HepG2 (cell line): ENCODE measurements around the gene TIMP3. TPM values are rescaled to one million over a fixed set of nuclear protein-coding genes. Genes with fewer than 3 reads are reported as not detected.

Experiments used
- BCLAF1 ChIP-seq: fragments of 450-650 bp; IDR thresholded peaks from 2 replicates; pipeline ENCODE4 v1.6.1; 2017; ENCODE audit warnings: mild to moderate bottlenecking
- ELF1 ChIP-seq: sonication (generic); formaldehyde crosslinking; IDR thresholded peaks from 2 replicates; pipeline ENCODE4 v1.4.0; 2020; ENCODE audit warnings: missing genetic modification reagents
- ELK4 ChIP-seq: sonication (generic); formaldehyde crosslinking; IDR thresholded peaks from 2 replicates; pipeline ENCODE4 v1.9.0; 2021; ENCODE audit warnings: missing genetic modification reagents, borderline replicate concordance
- GLMP ChIP-seq: sonication (generic); formaldehyde crosslinking; IDR thresholded peaks from 2 replicates; pipeline ENCODE4 v1.9.0; 2021; ENCODE audit warnings: missing genetic modification reagents, mild to moderate bottlenecking, borderline replicate concordance
- HCFC1 ChIP-seq: fragments of 150-350 bp; IDR thresholded peaks from 2 replicates; pipeline ENCODE4 v1.6.1; 2014; ENCODE audit warnings: low read depth, low read length
- KDM1A ChIP-seq: IDR thresholded peaks from 2 replicates; pipeline ENCODE4 v1.6.1; 2016; ENCODE audit warnings: missing compliant biosample characterization
- MATR3 ChIP-seq: sonication (generic); formaldehyde crosslinking; IDR thresholded peaks from 2 replicates; pipeline ENCODE4 v1.4.0; 2020; ENCODE audit warnings: missing genetic modification reagents
- MEIS1 ChIP-seq: sonication (generic); formaldehyde crosslinking; IDR thresholded peaks from 2 replicates; pipeline ENCODE4 v1.9.0; 2021; ENCODE audit warnings: mild to moderate bottlenecking, missing genetic modification reagents, moderate library complexity, borderline replicate concordance
- NFATC3 ChIP-seq: sonication (generic); formaldehyde crosslinking; IDR thresholded peaks from 2 replicates; pipeline ENCODE4 v1.5.1; 2020; ENCODE audit warnings: mild to moderate bottlenecking, missing genetic modification reagents
- NKX3-1 ChIP-seq: sonication (generic); formaldehyde crosslinking; IDR thresholded peaks from 2 replicates; pipeline ENCODE4 v1.5.0; 2020; ENCODE audit warnings: missing genetic modification reagents
- PHF20 ChIP-seq: sonication (generic); formaldehyde crosslinking; IDR thresholded peaks from 2 replicates; pipeline ENCODE4 v1.5.0; 2020; ENCODE audit warnings: mild to moderate bottlenecking, missing genetic modification reagents
- RFX3 ChIP-seq: IDR thresholded peaks from 2 replicates; pipeline ENCODE4 v1.6.1; 2016; ENCODE audit warnings: missing biosample characterization, missing genetic modification reagents
- TCF12 ChIP-seq, 2 experiments: fragments of 450-650 bp in 1 of 2; sonication (generic) in 1 of 2; formaldehyde crosslinking in 1 of 2; IDR thresholded peaks; 2 replicates each; pipeline versions ENCODE4 v1.6.1 to v1.8.0; 2017 to 2022; ENCODE audit warnings: antibody characterized with exemption in 1 of 2, mild to moderate bottlenecking in 1 of 2, missing genetic modification reagents in 1 of 2, moderate library complexity in 1 of 2
- TEAD2 ChIP-seq: sonication (generic); formaldehyde crosslinking; IDR thresholded peaks from 2 replicates; pipeline ENCODE4 v1.9.0; 2021; ENCODE audit warnings: missing genetic modification reagents
- ZBTB1 ChIP-seq: sonication (generic); formaldehyde crosslinking; IDR thresholded peaks from 2 replicates; pipeline ENCODE4 v1.4.0; 2020; ENCODE audit warnings: missing genetic modification reagents, borderline replicate concordance
- ZBTB3 ChIP-seq: sonication (generic); formaldehyde crosslinking; IDR thresholded peaks from 2 replicates; pipeline ENCODE4 v1.4.0; 2020; ENCODE audit warnings: low read depth, mild to moderate bottlenecking, moderate library complexity, missing genetic modification reagents, borderline replicate concordance
- ZNF367 ChIP-seq: sonication (generic); formaldehyde crosslinking; IDR thresholded peaks from 2 replicates; pipeline ENCODE4 v1.4.0; 2020; ENCODE audit warnings: missing genetic modification reagents, borderline replicate concordance
- ZNF513 ChIP-seq: sonication (generic); formaldehyde crosslinking; conservative IDR thresholded peaks from 2 replicates; pipeline ENCODE4 v1.5.0; 2020; ENCODE audit warnings: missing genetic modification reagents
- ZNF773 ChIP-seq: sonication (generic); formaldehyde crosslinking; IDR thresholded peaks from 2 replicates; pipeline ENCODE4 v1.4.0; 2020; ENCODE audit warnings: missing genetic modification reagents, borderline replicate concordance
- ZXDC ChIP-seq: sonication (generic); formaldehyde crosslinking; IDR thresholded peaks from 2 replicates; pipeline ENCODE4 v1.5.0; 2020; ENCODE audit warnings: mild to moderate bottlenecking, missing genetic modification reagents
- polyA plus RNA-seq, 8 experiments: library from polyadenylated mRNA; depleted of rRNA in 3 of 8; stranded (reverse) in 7 of 8; unstranded in 1 of 8; fragments of >200 nt; fragmentation: Illumina TruSeq in 4 of 8; extraction: Trizol in 4 of 8; gene quantifications; 2 replicates each; pipeline versions ENCODE4 v1.2.1 to v1.2.3, GENCODE V29; 2011 to 2016; ENCODE audit warnings: low read depth in 4 of 8, missing spikeins in 1 of 8, mixed read lengths in 1 of 8; ENCODE audit not compliant: insufficient read depth in 1 of 8
- total RNA-seq, 5 experiments: library from RNA; depleted of rRNA; stranded (reverse); fragments of >200 nt; fragmentation: Illumina TruSeq; extraction: Trizol; gene quantifications; 2 replicates each; pipeline ENCODE4 v1.2.3, GENCODE V29; 2016; ENCODE audit warnings: low read depth in 1 of 5

TIMP3 gene
- total and polyA plus RNA-seq, 2 of the 13 experiments (the other 11 are each of a cell fraction or from before 2014, with no cell fraction given), result 57.3 to 86.6 TPM

- TF ChIP-seq ZNF513 (CRISPR knock-in tag) (no peak), ZXDC (CRISPR knock-in tag) (no peak), ZNF367 (no peak), TCF12 (IDR thresholded peaks at IDR 0.05) (no peak), TCF12 (CRISPR knock-in tag; IDR thresholded peaks at IDR 0.05) (no peak), BCLAF1 (no peak), ZBTB3 (CRISPR knock-in tag) (no peak), MEIS1 (CRISPR knock-in tag) (no peak), RFX3 (CRISPR knock-in tag) (no peak; the same call in 1 of the 2 replicates), KDM1A (CRISPR knock-in tag) (peak; percentile 76; the same call in 1 of the 2 replicates), ZBTB1 (CRISPR knock-in tag) (no peak), GLMP (no peak), ZNF773 (CRISPR knock-in tag) (no peak), NFATC3 (CRISPR knock-in tag) (no peak), ELF1 (CRISPR knock-in tag) (no peak), NKX3-1 (no peak), MATR3 (CRISPR knock-in tag) (no peak), ELK4 (CRISPR knock-in tag) (no peak), TEAD2 (CRISPR knock-in tag) (no peak), HCFC1 (no peak), PHF20 (no peak)
Observed at GRCh38 chr22:32789797-32790620, 11.5 kb upstream of the TIMP3 start (continued).
